Testis (tissue), 3 donors: ENCODE results near the gene ZBTB47. TPM values are rescaled to one million over a fixed set of nuclear protein-coding genes. Genes with fewer than 3 reads are reported as not detected.

Experiments
- DNase-seq: peaks from one replicate; pipeline ENCODE4 v3.0.0-alpha.2; 2019
- H3K27ac ChIP-seq, 2 donors: fragments of 200-600 bp; sonication (generic); one replicate each; pipeline ENCODE4 v1.5.1; 2019
- H3K27me3 ChIP-seq: fragments of 200-600 bp; sonication (generic); one replicate; pipeline ENCODE4 v1.5.1; 2019
- H3K36me3 ChIP-seq: fragments of 200-600 bp; sonication (generic); one replicate; pipeline ENCODE4 v1.5.1; 2017; ENCODE audit warnings: low read depth; ENCODE audit errors: missing control alignments
- H3K4me1 ChIP-seq: fragments of 200-600 bp; sonication (generic); one replicate; pipeline ENCODE4 v1.5.1; 2019
- H3K4me3 ChIP-seq, 2 donors: fragments of 200-600 bp; sonication (generic); one replicate each; pipeline ENCODE4 v1.5.1; 2017 to 2019
- H3K9me3 ChIP-seq: fragments of 200-600 bp; sonication (generic); one replicate; pipeline ENCODE4 v1.5.1; 2017
- POLR2A ChIP-seq: fragments of 450-650 bp; IDR thresholded peaks from one replicate; pipeline ENCODE4 v1.6.1; 2017; ENCODE audit warnings: antibody characterized with exemption, mild to moderate bottlenecking, moderate library complexity
- WGBS, 2 donors: methylation state at CpG; one replicate each; pipeline ENCODE4 v1.1.5; 2018; 5-methylcytosine and 5-hydroxymethylcytosine counted together
- intact Hi-C: fragments of 100-400 bp; cut with DNase I; formaldehyde crosslinking; loops from one replicate; pipeline ENCODE4 v1.15.1; 2023; ENCODE audit warnings: low total_unique reads
- polyA plus RNA-seq: library from polyadenylated mRNA; stranded (reverse); fragments of 350-450 nt; fragmentation: Illumina TruSeq; extraction: RNeasy Lipid Tissue Mini Kit (QIAGEN cat#74804); gene quantifications from one replicate; pipeline ENCODE4 v1.2.3, GENCODE V29; 2014; ENCODE audit warnings: low read depth, low replicate concordance; ENCODE audit not compliant: insufficient read depth
- total RNA-seq, 2 donors: library from RNA; depleted of rRNA; stranded (reverse); fragments of >200 nt; gene quantifications; one replicate each; pipeline ENCODE4 v1.2.3, GENCODE V29; 2016
- TF ChIP-seq, protein P1 (sequence below), 3 experiments: fragments of 450-650 bp in 2 of 3; fragments of 200-600 bp in 1 of 3; sonication (generic) in 1 of 3; IDR thresholded peaks; one replicate each; pipeline ENCODE4 v1.5.1; 2016 to 2019; ENCODE audit warnings: antibody characterized with exemption in 3 of 3, mild to moderate bottlenecking in 2 of 3, moderate library complexity in 1 of 3

The ZBTB47 gene
- total and polyA plus RNA-seq, 3 donors from 2014 or later = 16.7 to 22.8 (median 18.1) TPM

DNA sequence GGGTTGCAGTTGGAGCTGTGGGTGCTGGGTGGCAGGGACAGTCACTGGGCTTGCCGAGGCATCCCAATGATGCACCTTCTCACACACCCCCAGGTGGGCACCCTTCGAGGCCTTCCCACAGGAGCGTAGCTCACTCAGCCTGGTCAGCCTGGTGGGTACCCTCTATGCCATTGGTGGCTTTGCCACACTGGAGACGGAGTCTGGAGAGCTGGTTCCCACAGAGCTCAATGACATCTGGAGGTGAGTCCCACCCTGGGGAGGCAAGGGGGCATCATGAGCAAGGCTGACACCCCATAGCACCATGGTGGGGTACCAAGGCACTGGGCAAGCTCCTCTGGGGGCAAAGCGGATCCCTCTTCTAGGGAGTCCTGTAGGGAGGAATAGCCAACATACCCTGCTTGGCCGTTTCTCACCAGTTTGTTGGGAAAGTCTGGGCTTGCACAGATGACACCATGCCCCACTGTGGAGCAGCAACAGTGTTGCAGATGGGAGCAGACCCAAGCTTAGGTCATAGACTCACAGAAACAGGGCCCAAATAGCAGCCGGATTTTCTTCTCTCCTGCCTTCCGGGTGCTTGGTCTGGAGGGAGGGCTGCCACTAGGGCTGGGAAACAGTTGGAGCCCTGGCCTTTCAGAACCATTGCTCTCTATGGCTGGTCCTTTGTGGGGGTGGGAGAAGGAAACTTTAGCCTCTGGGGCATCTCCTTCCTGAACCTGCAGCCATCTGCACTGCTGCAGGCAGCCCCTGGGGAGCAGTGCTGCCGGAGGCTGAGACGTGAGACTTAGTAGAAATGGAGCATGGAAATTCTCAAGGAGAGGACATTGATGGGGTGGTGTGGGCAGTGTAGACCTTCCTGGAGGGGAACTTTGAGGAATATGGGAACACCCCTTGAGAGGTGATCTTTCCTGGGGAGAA lies 37.5 kb downstream of the ZBTB47 start:
- intact Hi-C loops = no loop called here
- Histone ChIP-seq H3K4me3 (no peak overlapping the region), H3K36me3 (no peaks in the 10 kb centered on the region), H3K4me1 (peaks cover under 1% of the 10 kb centered on the region), H3K9me3 (no peaks in the 10 kb centered on the region), H3K27ac (no peak overlapping the region), H3K27me3 (no peaks in the 10 kb centered on the region)
- TF ChIP-seq POLR2A = no peak
- TF ChIP-seq, protein P1, sequence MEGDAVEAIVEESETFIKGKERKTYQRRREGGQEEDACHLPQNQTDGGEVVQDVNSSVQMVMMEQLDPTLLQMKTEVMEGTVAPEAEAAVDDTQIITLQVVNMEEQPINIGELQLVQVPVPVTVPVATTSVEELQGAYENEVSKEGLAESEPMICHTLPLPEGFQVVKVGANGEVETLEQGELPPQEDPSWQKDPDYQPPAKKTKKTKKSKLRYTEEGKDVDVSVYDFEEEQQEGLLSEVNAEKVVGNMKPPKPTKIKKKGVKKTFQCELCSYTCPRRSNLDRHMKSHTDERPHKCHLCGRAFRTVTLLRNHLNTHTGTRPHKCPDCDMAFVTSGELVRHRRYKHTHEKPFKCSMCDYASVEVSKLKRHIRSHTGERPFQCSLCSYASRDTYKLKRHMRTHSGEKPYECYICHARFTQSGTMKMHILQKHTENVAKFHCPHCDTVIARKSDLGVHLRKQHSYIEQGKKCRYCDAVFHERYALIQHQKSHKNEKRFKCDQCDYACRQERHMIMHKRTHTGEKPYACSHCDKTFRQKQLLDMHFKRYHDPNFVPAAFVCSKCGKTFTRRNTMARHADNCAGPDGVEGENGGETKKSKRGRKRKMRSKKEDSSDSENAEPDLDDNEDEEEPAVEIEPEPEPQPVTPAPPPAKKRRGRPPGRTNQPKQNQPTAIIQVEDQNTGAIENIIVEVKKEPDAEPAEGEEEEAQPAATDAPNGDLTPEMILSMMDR (IDR thresholded peaks at IDR 0.05) = no peak
- 70 to 84% methylated on average over 10 of the region's 10 CpGs for WGBS, 2 donors
- peak; percentile 68 for DNase-seq

DNA sequence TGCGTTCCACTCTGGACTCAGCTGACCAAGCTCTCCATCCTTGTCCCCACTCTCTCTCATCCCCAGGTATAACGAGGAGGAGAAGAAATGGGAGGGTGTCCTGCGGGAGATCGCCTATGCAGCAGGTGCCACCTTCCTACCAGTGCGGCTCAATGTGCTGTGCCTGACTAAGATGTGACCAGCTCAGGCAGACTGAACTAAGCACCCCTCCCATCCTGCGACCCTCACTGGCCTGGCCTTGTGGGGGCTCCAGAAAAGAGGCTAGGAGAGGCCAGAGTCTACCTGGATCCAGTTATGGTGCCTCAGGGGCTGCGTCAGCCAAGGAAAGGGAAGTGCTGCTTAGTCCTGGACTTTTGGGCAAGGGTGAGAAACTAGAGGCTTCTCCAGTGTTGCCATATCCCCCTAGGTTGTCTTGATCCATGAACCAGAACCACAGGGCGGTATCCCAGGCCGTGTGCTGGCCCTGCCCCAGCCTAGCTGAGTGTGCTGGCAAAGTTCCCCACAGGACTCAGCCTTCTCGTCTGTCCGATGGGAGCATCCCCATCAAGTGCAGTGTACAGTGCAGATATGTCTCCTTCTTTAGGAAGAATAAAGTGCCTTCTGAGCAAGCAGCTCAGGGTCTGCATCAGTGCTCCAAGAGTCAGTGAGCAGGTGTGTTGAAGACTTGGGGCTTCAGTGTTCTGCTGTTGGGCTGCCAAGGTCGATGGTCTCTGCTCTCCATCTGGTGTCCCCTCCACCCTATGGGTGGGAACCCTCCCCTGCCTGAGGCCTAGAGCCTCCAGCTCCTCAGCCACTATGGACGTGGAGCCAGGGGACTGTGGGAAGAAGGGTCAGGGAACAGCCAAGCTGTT lies 38.5 kb downstream of the ZBTB47 start:
- 86 to 87% methylated on average over 4 to 13 of the region's 13 CpGs for whole genome bisulfite sequencing, 2 donors
- no peak overlapping the region for H3K27ac ChIP-seq

DNA sequence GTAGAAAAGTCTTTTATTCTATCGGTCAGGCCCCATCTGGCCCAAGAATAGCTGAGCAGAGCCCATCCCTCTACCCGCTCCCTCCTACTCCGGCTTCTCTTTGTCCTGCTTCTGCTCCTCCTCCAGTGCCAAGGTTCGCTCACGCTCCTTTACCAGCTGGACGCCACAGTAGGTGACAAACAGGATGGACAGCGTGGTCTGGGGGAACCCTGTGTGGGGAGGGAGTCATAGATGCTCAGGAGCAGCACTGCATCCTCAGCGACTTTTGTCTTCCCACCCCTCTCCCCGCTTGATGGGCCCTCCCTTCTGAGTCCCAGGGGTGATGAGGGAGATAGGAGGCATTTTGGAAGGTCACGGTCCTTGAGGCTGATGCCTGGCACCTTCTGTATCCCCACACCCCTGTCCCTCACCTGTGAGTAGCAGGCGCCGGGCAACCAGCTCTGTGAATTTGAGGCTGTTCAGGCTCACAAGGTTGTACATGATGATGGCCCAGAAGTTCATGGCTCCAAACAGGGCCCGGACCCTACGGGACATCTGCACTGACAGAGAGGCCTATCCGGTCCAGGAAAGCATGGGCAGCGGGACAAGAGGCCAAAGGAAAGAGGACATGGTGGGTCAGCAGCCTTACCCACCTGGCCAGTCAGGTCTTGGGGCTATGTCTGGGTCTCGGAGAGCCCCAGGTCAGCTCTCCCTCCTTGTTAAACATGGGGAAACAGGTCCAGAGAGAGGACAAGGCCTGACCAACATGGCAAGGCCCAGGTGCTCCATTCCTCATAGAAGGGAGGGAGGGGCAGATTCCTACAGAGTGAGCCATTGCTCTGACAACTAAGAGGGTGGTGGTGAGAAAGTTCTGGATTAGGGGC lies 39.4 kb downstream of the ZBTB47 start:
- DNase-seq = no peak
- Histone ChIP-seq H3K4me1 (no peaks in the 10 kb centered on the region), H3K36me3 (no peaks in the 10 kb centered on the region), H3K27me3 (no peaks in the 10 kb centered on the region), H3K4me3 (no peak overlapping the region), H3K27ac (no peak overlapping the region), H3K9me3 (no peaks in the 10 kb centered on the region)
- TF ChIP-seq, protein P1 (IDR thresholded peaks at IDR 0.05) = no peak
- TF ChIP-seq POLR2A = no peak
- 93 to 94% methylated on average over 14 to 17 of the region's 17 CpGs for WGBS, 2 donors
- intact Hi-C loops = no loop called here

More for the DNA sequence above, 38.5 kb downstream of the ZBTB47 start:
- H3K9me3 ChIP-seq = no peaks in the 10 kb centered on the region
- no peak for DNase-seq
- no peak overlapping the region for H3K4me3 ChIP-seq
- H3K4me1 ChIP-seq = no peaks in the 10 kb centered on the region
- intact Hi-C loops = no loop called here
- TF ChIP-seq, protein P1 (IDR thresholded peaks at IDR 0.05) = no peak
- no peak for TF ChIP-seq POLR2A
- no peaks in the 10 kb centered on the region for H3K36me3 ChIP-seq
- no peaks in the 10 kb centered on the region for H3K27me3 ChIP-seq

DNA sequence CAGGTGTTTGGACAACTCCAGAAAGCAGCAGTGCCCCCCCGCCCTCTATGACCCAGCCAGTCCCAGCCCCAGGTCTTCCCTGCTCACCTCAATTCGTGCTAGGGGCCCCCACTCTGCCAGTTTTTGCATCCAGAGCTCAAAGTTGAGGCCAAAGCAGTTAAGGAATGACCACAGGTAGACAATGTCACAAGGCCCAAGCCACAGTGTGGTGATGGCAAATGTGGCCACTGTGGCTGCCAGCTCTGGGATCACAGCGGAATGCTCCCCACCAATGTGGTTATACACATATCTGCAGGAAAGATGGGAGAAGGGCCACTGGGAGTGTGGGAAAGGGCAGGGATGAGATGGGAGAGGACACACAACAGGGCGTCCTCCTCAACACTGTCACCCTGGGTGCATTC lies 40.0 kb downstream of the ZBTB47 start:
- Histone ChIP-seq H3K4me3 (no peak overlapping the region), H3K36me3 (no peaks in the 10 kb centered on the region), H3K9me3 (no peaks in the 10 kb centered on the region), H3K27me3 (no peaks in the 10 kb centered on the region), H3K27ac (no peak overlapping the region), H3K4me1 (no peaks in the 10 kb centered on the region)
- intact Hi-C loops = no loop called here
- DNase-seq = no peak
- 79 to 93% methylated on average over 3 to 4 of the region's 4 CpGs for WGBS, 2 donors
- TF ChIP-seq POLR2A = no peak
- TF ChIP-seq, protein P1 (IDR thresholded peaks at IDR 0.05) = no peak
